Liver (tissue), 9 donors: ENCODE results near the gene LRP11. TPM values are rescaled to one million over a fixed set of nuclear protein-coding genes. Genes with fewer than 3 reads are reported as not detected.

Experiments used
- DNase-seq: peaks from one replicate; pipeline ENCODE4 v3.0.0-alpha.2; 2017; ENCODE audit warnings: low spot score
- H3K27ac ChIP-seq, 2 donors: one replicate each; pipeline ENCODE4 v1.7.0; 2013; ENCODE audit warnings: inconsistent platforms in 2 of 2, low read length in 2 of 2, control low read depth in 1 of 2, low read depth in 1 of 2, mild to moderate bottlenecking in 1 of 2
- H3K27me3 ChIP-seq, 4 donors: one replicate each; pipeline versions ENCODE4 v1.6.1 to v1.7.0; 2013; ENCODE audit warnings: low read length in 3 of 4, inconsistent platforms in 1 of 4, mild to moderate bottlenecking in 1 of 4, moderate library complexity in 1 of 4; ENCODE audit not compliant: control insufficient read depth in 4 of 4, insufficient read depth in 4 of 4
- H3K36me3 ChIP-seq, 4 donors: one replicate each; pipeline versions ENCODE4 v1.6.1 to v1.7.0; 2013; ENCODE audit warnings: low read length in 3 of 4, mild to moderate bottlenecking in 3 of 4, low read depth in 1 of 4, moderate library complexity in 1 of 4; ENCODE audit not compliant: control insufficient read depth in 4 of 4, insufficient read depth in 3 of 4
- H3K4me1 ChIP-seq, 4 donors: one replicate each; pipeline versions ENCODE4 v1.6.1 to v1.7.0; 2013; ENCODE audit warnings: low read length in 3 of 4, mild to moderate bottlenecking in 3 of 4, moderate library complexity in 1 of 4; ENCODE audit not compliant: control insufficient read depth in 4 of 4, insufficient read depth in 4 of 4
- H3K4me3 ChIP-seq, 3 donors: one replicate each; pipeline versions ENCODE4 v1.6.1 to v1.7.0; 2013; ENCODE audit warnings: low read length in 3 of 3, control low read depth in 1 of 3, low read depth in 1 of 3, mild to moderate bottlenecking in 1 of 3
- H3K9ac ChIP-seq, 2 donors: one replicate each; pipeline ENCODE4 v1.7.0; 2013; ENCODE audit warnings: low read length in 2 of 2, mild to moderate bottlenecking in 2 of 2, moderate library complexity in 2 of 2, control low read depth in 1 of 2, low read depth in 1 of 2
- H3K9me3 ChIP-seq, 4 donors: one replicate each; pipeline versions ENCODE4 v1.6.1 to v1.7.0; 2013; ENCODE audit warnings: low read length in 3 of 4; ENCODE audit not compliant: control insufficient read depth in 4 of 4
- EGR1 ChIP-seq, 2 donors: IDR thresholded peaks; 2 replicates each; pipeline ENCODE4 v1.6.1; 2016 to 2018; ENCODE audit warnings: antibody characterized with exemption in 2 of 2, low read depth in 2 of 2
- FOXA1 ChIP-seq: IDR thresholded peaks from 2 replicates; pipeline ENCODE4 v1.6.1; 2016; ENCODE audit warnings: antibody characterized with exemption
- FOXA2 ChIP-seq: IDR thresholded peaks from 2 replicates; pipeline ENCODE4 v1.6.1; 2016; ENCODE audit warnings: antibody characterized with exemption
- GABPA ChIP-seq, 2 donors: IDR thresholded peaks in 1 of 2; conservative IDR thresholded peaks in 1 of 2; 2 replicates each; pipeline ENCODE4 v1.6.1; 2016; ENCODE audit warnings: antibody characterized with exemption in 2 of 2, mild to moderate bottlenecking in 1 of 2, moderate library complexity in 1 of 2
- HNF4A ChIP-seq, 2 donors: conservative IDR thresholded peaks; 2 replicates each; pipeline ENCODE4 v1.6.1; 2016; ENCODE audit warnings: antibody characterized with exemption in 2 of 2, mild to moderate bottlenecking in 2 of 2
- HNF4G ChIP-seq: IDR thresholded peaks from 2 replicates; pipeline ENCODE4 v1.6.1; 2016; ENCODE audit warnings: antibody characterized with exemption
- JUND ChIP-seq, 2 donors: IDR thresholded peaks; 2 replicates each; pipeline ENCODE4 v1.6.1; 2016; ENCODE audit warnings: antibody characterized with exemption in 2 of 2
- NR2F2 ChIP-seq: IDR thresholded peaks from 2 replicates; pipeline ENCODE4 v1.6.1; 2016; ENCODE audit warnings: antibody characterized with exemption
- RAD21 ChIP-seq, 2 donors: IDR thresholded peaks; 2 replicates each; pipeline ENCODE4 v1.6.1; 2016; ENCODE audit warnings: antibody characterized with exemption in 2 of 2, mild to moderate bottlenecking in 2 of 2
- RXRA ChIP-seq, 2 donors: IDR thresholded peaks; 2 replicates each; pipeline ENCODE4 v1.6.1; 2017 to 2018; ENCODE audit warnings: antibody characterized with exemption in 2 of 2, mild to moderate bottlenecking in 1 of 2
- SP1 ChIP-seq: IDR thresholded peaks from 2 replicates; pipeline ENCODE4 v1.6.1; 2018; ENCODE audit warnings: antibody characterized with exemption, mild to moderate bottlenecking
- TAF1 ChIP-seq: conservative IDR thresholded peaks from 2 replicates; pipeline ENCODE4 v1.6.1; 2016; ENCODE audit warnings: antibody characterized with exemption, mild to moderate bottlenecking
- YY1 ChIP-seq: IDR thresholded peaks from 2 replicates; pipeline ENCODE4 v1.6.1; 2016; ENCODE audit warnings: antibody characterized with exemption, mild to moderate bottlenecking
- WGBS: extraction: QIAGEN DNeasy Blood & Tissue Kit; methylation state at CpG from one replicate; pipeline ENCODE4 v1.1.7; 2013; 5-methylcytosine and 5-hydroxymethylcytosine counted together
- polyA plus RNA-seq, 2 donors: library from polyadenylated mRNA; stranded (reverse) in 1 of 2; unstranded in 1 of 2; fragments of 200-250 nt in 1 of 2; fragments of >200 nt in 1 of 2; fragmentation: Nextera tagmentation in 1 of 2; extraction: Ambion mirVana in 1 of 2; gene quantifications; one replicate each; pipeline versions ENCODE4 v1.2.1 to v1.2.3, GENCODE V29; 2013 to 2015
- total RNA-seq, 2 donors: library from RNA; depleted of rRNA; stranded (reverse); fragments of >200 nt; gene quantifications; one replicate each; pipeline ENCODE4 v1.2.3, GENCODE V29; 2014
- TF ChIP-seq, protein P1 (sequence below): IDR thresholded peaks from 2 replicates; pipeline ENCODE4 v1.6.1; 2016; ENCODE audit warnings: antibody characterized with exemption
- TF ChIP-seq, protein P2 (sequence below): IDR thresholded peaks from 2 replicates; pipeline ENCODE4 v1.6.1; 2016; ENCODE audit warnings: antibody characterized with exemption
- TF ChIP-seq, protein P3 (sequence below): fragments of 150-350 bp; IDR thresholded peaks from 2 replicates; pipeline ENCODE4 v1.5.1; 2017; ENCODE audit warnings: improper control_type of control experiment, low read depth, low read length; ENCODE audit not compliant: missing input control
- TF ChIP-seq, protein P4 (sequence below): IDR thresholded peaks from 2 replicates; pipeline ENCODE4 v1.6.1; 2016; ENCODE audit warnings: antibody characterized with exemption
- TF ChIP-seq, protein P5 (sequence below): IDR thresholded peaks from 2 replicates; pipeline ENCODE4 v1.6.1; 2016; ENCODE audit warnings: antibody characterized with exemption, mild to moderate bottlenecking
- donor health status: healthy.
- donor health status: healthy.
- donor health status: healthy.
- donor health status: healthy.
- donor health status: healthy.

LRP11 gene
- total and polyA plus RNA-seq, 4 donors = 3.4 to 13.3 (median 6.0) TPM

DNA sequence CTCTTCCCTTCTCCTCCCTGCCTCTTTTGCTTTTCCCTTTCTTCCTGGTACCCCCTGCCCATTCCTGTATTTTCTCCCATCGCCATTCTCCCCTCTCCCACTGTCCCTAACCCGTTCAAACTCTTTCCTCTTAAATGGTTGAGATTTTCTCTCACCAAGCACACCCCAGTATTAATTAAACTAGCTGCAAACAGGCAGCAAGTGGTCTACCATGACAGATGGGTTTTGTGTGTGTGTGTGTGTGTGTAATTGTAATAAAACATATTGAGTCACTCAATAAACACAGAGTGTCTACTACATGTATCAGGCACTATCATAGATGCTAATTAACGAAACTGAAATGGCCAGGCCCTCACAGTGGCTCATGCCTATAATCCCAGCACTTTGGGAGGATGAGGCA is 27.1 kb upstream of the LRP11 start (continued):
- TF ChIP-seq, protein P1, sequence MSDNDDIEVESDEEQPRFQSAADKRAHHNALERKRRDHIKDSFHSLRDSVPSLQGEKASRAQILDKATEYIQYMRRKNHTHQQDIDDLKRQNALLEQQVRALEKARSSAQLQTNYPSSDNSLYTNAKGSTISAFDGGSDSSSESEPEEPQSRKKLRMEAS = no peak
- TF ChIP-seq HNF4A (conservative IDR thresholded peaks at IDR 0.05) = no peak

DNA sequence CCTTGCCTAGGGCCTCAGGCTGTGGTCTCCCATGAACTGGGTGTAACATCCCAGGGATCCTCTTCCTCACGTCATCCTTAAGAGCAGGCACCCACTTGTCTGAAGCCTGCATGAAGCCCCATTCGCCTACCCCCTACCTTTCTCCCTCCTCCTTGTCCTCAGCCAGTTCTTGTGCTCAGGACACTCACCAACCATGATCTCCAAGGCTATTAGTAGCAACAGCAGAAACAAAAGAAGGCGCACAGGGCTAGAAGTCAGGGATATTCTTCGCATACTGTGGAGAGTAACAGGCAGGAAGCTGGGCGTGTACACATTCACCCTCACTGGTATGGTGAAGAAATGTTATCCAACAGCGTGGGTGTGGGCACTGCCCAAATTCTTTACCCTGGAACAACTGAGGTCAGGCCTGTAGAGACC is 26.5 kb upstream of the LRP11 start:
- Histone ChIP-seq H3K36me3 (no peaks in the 10 kb centered on the region), H3K27ac (no peak overlapping the region), H3K27me3 (no peaks in the 10 kb centered on the region), H3K9ac (no peak overlapping the region), H3K4me1 (peaks cover 0 to under 1% (median 0%) of the 10 kb centered on the region in 4 donors), H3K9me3 (no peaks in the 10 kb centered on the region), H3K4me3 (no peak overlapping the region)
- DNase-seq = no peak
- WGBS = 79% methylated on average over 6 of the region's 6 CpGs
- TF ChIP-seq RAD21 (IDR thresholded peaks at IDR 0.05) (no peak), HNF4G (no peak), NR2F2 (no peak), EGR1 (IDR thresholded peaks at IDR 0.05; ENCODE audit: low read depth in 2 of 2) (no peak), RXRA (IDR thresholded peaks at IDR 0.05) (no peak), GABPA (IDR thresholded peaks at IDR 0.05 in 1 of 2, conservative IDR thresholded peaks at IDR 0.05 in 1 of 2) (no peak), FOXA2 (no peak), HNF4A (conservative IDR thresholded peaks at IDR 0.05) (no peak), FOXA1 (no peak), YY1 (no peak)
- TF ChIP-seq, protein P1 = no peak

DNA sequence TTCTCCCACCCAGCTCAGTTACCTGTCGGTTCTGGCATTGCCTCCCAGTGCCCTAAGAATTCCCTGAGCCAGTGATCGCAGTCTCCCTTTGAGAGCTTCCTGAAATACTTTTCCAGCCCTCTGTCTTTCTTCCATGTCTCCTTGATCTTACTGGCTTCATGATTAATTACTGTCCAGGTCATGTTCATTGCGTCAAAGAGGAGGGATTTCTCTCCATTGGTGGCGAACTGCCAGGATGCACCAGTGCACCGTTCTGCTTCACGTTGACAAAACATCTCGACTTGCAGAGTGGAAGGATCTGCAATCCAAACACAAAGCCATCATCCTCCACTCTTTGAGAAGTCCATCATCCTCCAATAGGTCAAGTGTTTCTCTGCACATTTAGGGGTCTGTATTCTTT is 25.2 kb upstream of the LRP11 start:
- Histone ChIP-seq H3K4me1 (no peaks in the 10 kb centered on the region), H3K4me3 (no peak overlapping the region), H3K27me3 (no peaks in the 10 kb centered on the region), H3K27ac (no peak overlapping the region), H3K36me3 (no peaks in the 10 kb centered on the region), H3K9me3 (no peaks in the 10 kb centered on the region), H3K9ac (no peak overlapping the region)
- no peak for DNase-seq
- 73% methylated on average over 7 of the region's 7 CpGs for WGBS
- TF ChIP-seq, protein P2, sequence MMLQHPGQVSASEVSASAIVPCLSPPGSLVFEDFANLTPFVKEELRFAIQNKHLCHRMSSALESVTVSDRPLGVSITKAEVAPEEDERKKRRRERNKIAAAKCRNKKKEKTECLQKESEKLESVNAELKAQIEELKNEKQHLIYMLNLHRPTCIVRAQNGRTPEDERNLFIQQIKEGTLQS = no peak
- TF ChIP-seq JUND (IDR thresholded peaks at IDR 0.05) = no peak
- TF ChIP-seq HNF4A (conservative IDR thresholded peaks at IDR 0.05) = no peak
- TF ChIP-seq, protein P3, sequence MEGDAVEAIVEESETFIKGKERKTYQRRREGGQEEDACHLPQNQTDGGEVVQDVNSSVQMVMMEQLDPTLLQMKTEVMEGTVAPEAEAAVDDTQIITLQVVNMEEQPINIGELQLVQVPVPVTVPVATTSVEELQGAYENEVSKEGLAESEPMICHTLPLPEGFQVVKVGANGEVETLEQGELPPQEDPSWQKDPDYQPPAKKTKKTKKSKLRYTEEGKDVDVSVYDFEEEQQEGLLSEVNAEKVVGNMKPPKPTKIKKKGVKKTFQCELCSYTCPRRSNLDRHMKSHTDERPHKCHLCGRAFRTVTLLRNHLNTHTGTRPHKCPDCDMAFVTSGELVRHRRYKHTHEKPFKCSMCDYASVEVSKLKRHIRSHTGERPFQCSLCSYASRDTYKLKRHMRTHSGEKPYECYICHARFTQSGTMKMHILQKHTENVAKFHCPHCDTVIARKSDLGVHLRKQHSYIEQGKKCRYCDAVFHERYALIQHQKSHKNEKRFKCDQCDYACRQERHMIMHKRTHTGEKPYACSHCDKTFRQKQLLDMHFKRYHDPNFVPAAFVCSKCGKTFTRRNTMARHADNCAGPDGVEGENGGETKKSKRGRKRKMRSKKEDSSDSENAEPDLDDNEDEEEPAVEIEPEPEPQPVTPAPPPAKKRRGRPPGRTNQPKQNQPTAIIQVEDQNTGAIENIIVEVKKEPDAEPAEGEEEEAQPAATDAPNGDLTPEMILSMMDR = no peak
- TF ChIP-seq SP1 = no peak
- no peak for TF ChIP-seq TAF1
- TF ChIP-seq NR2F2 = no peak
- TF ChIP-seq RXRA (IDR thresholded peaks at IDR 0.05) = no peak
- TF ChIP-seq GABPA (IDR thresholded peaks at IDR 0.05 in 1 of 2, conservative IDR thresholded peaks at IDR 0.05 in 1 of 2) = no peak
- TF ChIP-seq YY1 = no peak
- TF ChIP-seq, protein P4, sequence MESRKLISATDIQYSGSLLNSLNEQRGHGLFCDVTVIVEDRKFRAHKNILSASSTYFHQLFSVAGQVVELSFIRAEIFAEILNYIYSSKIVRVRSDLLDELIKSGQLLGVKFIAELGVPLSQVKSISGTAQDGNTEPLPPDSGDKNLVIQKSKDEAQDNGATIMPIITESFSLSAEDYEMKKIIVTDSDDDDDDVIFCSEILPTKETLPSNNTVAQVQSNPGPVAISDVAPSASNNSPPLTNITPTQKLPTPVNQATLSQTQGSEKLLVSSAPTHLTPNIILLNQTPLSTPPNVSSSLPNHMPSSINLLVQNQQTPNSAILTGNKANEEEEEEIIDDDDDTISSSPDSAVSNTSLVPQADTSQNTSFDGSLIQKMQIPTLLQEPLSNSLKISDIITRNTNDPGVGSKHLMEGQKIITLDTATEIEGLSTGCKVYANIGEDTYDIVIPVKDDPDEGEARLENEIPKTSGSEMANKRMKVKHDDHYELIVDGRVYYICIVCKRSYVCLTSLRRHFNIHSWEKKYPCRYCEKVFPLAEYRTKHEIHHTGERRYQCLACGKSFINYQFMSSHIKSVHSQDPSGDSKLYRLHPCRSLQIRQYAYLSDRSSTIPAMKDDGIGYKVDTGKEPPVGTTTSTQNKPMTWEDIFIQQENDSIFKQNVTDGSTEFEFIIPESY = no peak
- no peak for TF ChIP-seq RAD21 (IDR thresholded peaks at IDR 0.05)
- TF ChIP-seq FOXA1 = no peak
- TF ChIP-seq, protein P1 = no peak
- no peak for TF ChIP-seq HNF4G
- no peak for TF ChIP-seq FOXA2
- TF ChIP-seq EGR1 (IDR thresholded peaks at IDR 0.05; ENCODE audit: low read depth in 2 of 2) = no peak
- TF ChIP-seq, protein P5, sequence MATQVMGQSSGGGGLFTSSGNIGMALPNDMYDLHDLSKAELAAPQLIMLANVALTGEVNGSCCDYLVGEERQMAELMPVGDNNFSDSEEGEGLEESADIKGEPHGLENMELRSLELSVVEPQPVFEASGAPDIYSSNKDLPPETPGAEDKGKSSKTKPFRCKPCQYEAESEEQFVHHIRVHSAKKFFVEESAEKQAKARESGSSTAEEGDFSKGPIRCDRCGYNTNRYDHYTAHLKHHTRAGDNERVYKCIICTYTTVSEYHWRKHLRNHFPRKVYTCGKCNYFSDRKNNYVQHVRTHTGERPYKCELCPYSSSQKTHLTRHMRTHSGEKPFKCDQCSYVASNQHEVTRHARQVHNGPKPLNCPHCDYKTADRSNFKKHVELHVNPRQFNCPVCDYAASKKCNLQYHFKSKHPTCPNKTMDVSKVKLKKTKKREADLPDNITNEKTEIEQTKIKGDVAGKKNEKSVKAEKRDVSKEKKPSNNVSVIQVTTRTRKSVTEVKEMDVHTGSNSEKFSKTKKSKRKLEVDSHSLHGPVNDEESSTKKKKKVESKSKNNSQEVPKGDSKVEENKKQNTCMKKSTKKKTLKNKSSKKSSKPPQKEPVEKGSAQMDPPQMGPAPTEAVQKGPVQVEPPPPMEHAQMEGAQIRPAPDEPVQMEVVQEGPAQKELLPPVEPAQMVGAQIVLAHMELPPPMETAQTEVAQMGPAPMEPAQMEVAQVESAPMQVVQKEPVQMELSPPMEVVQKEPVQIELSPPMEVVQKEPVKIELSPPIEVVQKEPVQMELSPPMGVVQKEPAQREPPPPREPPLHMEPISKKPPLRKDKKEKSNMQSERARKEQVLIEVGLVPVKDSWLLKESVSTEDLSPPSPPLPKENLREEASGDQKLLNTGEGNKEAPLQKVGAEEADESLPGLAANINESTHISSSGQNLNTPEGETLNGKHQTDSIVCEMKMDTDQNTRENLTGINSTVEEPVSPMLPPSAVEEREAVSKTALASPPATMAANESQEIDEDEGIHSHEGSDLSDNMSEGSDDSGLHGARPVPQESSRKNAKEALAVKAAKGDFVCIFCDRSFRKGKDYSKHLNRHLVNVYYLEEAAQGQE = no peak
